Tibial artery (tissue), 4 donors: ENCODE results near the gene RGCC.
A peak's percentile ranks its signal among the peaks of the same experiment; 100 is the strongest.

Experiments
- DNase-seq, 2 donors: peaks; one replicate each; pipeline ENCODE4 v3.0.0-alpha.2; 2019
- H3K27ac ChIP-seq, 2 donors: fragments of 200-600 bp; sonication (generic) in 1 of 2; 1 replicate in 1 of 2; 2 replicates in 1 of 2; pipeline ENCODE4 v1.5.1; 2018 to 2019; ENCODE audit warnings: mild to moderate bottlenecking in 1 of 2
- H3K27me3 ChIP-seq, 2 donors: fragments of 200-600 bp; sonication (generic) in 1 of 2; one replicate each; pipeline versions ENCODE4 v1.5.1 to v1.6.0; 2016 to 2019
- H3K36me3 ChIP-seq, 3 donors: fragments of 200-600 bp; sonication (generic) in 2 of 3; one replicate each; pipeline ENCODE4 v1.5.1; 2016 to 2019; ENCODE audit warnings: mild to moderate bottlenecking in 2 of 3
- H3K4me1 ChIP-seq, 4 donors: fragments of 200-600 bp; sonication (generic) in 2 of 4; 1 replicate in 3 of 4; 2 replicates in 1 of 4; pipeline ENCODE4 v1.5.1; 2016 to 2019
- H3K4me3 ChIP-seq, 2 donors: fragments of 200-600 bp; sonication (generic) in 1 of 2; 1 replicate in 1 of 2; 2 replicates in 1 of 2; pipeline ENCODE4 v1.5.1; 2018 to 2019; ENCODE audit warnings: mild to moderate bottlenecking in 2 of 2
- H3K9me3 ChIP-seq, 3 donors: fragments of 200-600 bp; sonication (generic) in 1 of 3; one replicate each; pipeline ENCODE4 v1.5.1; 2016 to 2019
- CTCF ChIP-seq, 2 experiments: fragments of 200-600 bp in 1 of 2; fragments of 450-650 bp in 1 of 2; IDR thresholded peaks; one replicate each; pipeline ENCODE4 v1.5.1; 2017 to 2019; ENCODE audit warnings: antibody characterized with exemption in 2 of 2, mild to moderate bottlenecking in 1 of 2, moderate library complexity in 1 of 2
- intact Hi-C: fragments of 100-400 bp; cut with DNase I; formaldehyde crosslinking; loops from one replicate; pipeline ENCODE4 v1.15.0; 2023; ENCODE audit warnings: low total_unique reads

RGCC gene

GRCh38 chr13:41456768-41457588 is at the start of gene RGCC:
TSS of gene RGCC (plus strand) at chr13:41457550. CDS start at chr13:41457708, 158 bp downstream.
- Histone ChIP-seq H3K27me3 (no peaks in the 10 kb centered on the region), H3K27ac (peak within 1 kb of the TSS; percentile 50 to 66), H3K9me3 (no peaks in the 10 kb centered on the region), H3K4me3 (peak within 1 kb of the TSS; percentile 60 to 67), H3K36me3 (peaks cover 0 to 15% (median 0%) of the 10 kb centered on the region in 3 donors), H3K4me1 (peaks cover 0 to 22% (median 10%) of the 10 kb centered on the region in 4 donors)
- intact Hi-C loops, result no loop called here
- TF ChIP-seq CTCF (IDR thresholded peaks at IDR 0.05), result no peak
- DNase-seq, result peak; percentile 81 to 86

- no peak overlapping the region for H3K27ac ChIP-seq
- intact Hi-C loops, result no loop called here
- TF ChIP-seq CTCF (IDR thresholded peaks at IDR 0.05), result no peak
Measured at GRCh38 chr13:41408121-41408520, 49.2 kb upstream of the RGCC start.

GRCh38 chr13:41408746-41409145 is 48.6 kb upstream of the RGCC start:
- H3K27ac ChIP-seq, result no peak overlapping the region
- TF ChIP-seq CTCF (IDR thresholded peaks at IDR 0.05), result no peak
- H3K4me1 ChIP-seq, result no peaks in the 10 kb centered on the region
- intact Hi-C loops, result no loop called here
- H3K9me3 ChIP-seq, result no peaks in the 10 kb centered on the region
- H3K36me3 ChIP-seq, result no peaks in the 10 kb centered on the region
- no peaks in the 10 kb centered on the region for H3K27me3 ChIP-seq
- no peak overlapping the region for H3K4me3 ChIP-seq
- no peak for DNase-seq

More at GRCh38 chr13:41408121-41408520, 49.2 kb upstream of the RGCC start:
- DNase-seq, result no peak
- Histone ChIP-seq H3K4me3 (no peak overlapping the region), H3K27me3 (no peaks in the 10 kb centered on the region), H3K4me1 (no peaks in the 10 kb centered on the region), H3K9me3 (no peaks in the 10 kb centered on the region), H3K36me3 (no peaks in the 10 kb centered on the region)

GRCh38 chr13:41409611-41410010 is 47.7 kb upstream of the RGCC start:
- TF ChIP-seq CTCF (IDR thresholded peaks at IDR 0.05), result no peak
- no peak overlapping the region for H3K27ac ChIP-seq
- no peak overlapping the region for H3K4me3 ChIP-seq
- H3K9me3 ChIP-seq, result no peaks in the 10 kb centered on the region
- intact Hi-C loops, result no loop called here
- H3K27me3 ChIP-seq, result no peaks in the 10 kb centered on the region
- no peaks in the 10 kb centered on the region for H3K36me3 ChIP-seq
- no peak for DNase-seq
- H3K4me1 ChIP-seq, result no peaks in the 10 kb centered on the region

GRCh38 chr13:41411060-41411459 is 46.3 kb upstream of the RGCC start:
- Histone ChIP-seq H3K4me1 (no peaks in the 10 kb centered on the region), H3K27ac (no peak overlapping the region), H3K9me3 (no peaks in the 10 kb centered on the region), H3K27me3 (no peaks in the 10 kb centered on the region), H3K4me3 (no peak overlapping the region), H3K36me3 (no peaks in the 10 kb centered on the region)
- no peak for TF ChIP-seq CTCF (IDR thresholded peaks at IDR 0.05)
- DNase-seq, result no peak
- intact Hi-C loops, result no loop called here
